Uterus (tissue), 2 donors: Measurements from ENCODE around the gene SSTR4.

Experiments used
- CTCF ChIP-seq, 4 experiments: fragments of 200-600 bp in 2 of 4; fragments of 450-650 bp in 2 of 4; sonication (generic) in 2 of 4; IDR thresholded peaks; one replicate each; pipeline ENCODE4 v1.5.1; 2016 to 2019; ENCODE audit warnings: antibody characterized with exemption in 4 of 4, mild to moderate bottlenecking in 2 of 4, moderate library complexity in 1 of 4
- POLR2A ChIP-seq, 2 donors: fragments of 450-650 bp; IDR thresholded peaks; one replicate each; pipeline ENCODE4 v1.6.1; 2016; ENCODE audit warnings: antibody characterized with exemption in 2 of 2, mild to moderate bottlenecking in 1 of 2, moderate library complexity in 1 of 2

GRCh38 chr20:23080521-23080920, 45.4 kb downstream of the SSTR4 start:
- TF ChIP-seq CTCF (IDR thresholded peaks at IDR 0.05) (no peak), POLR2A (IDR thresholded peaks at IDR 0.05) (no peak)
